ENCODE data around the gene MARCHF5.

The MARCHF5 gene, protein sequence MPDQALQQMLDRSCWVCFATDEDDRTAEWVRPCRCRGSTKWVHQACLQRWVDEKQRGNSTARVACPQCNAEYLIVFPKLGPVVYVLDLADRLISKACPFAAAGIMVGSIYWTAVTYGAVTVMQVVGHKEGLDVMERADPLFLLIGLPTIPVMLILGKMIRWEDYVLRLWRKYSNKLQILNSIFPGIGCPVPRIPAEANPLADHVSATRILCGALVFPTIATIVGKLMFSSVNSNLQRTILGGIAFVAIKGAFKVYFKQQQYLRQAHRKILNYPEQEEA

DNA sequence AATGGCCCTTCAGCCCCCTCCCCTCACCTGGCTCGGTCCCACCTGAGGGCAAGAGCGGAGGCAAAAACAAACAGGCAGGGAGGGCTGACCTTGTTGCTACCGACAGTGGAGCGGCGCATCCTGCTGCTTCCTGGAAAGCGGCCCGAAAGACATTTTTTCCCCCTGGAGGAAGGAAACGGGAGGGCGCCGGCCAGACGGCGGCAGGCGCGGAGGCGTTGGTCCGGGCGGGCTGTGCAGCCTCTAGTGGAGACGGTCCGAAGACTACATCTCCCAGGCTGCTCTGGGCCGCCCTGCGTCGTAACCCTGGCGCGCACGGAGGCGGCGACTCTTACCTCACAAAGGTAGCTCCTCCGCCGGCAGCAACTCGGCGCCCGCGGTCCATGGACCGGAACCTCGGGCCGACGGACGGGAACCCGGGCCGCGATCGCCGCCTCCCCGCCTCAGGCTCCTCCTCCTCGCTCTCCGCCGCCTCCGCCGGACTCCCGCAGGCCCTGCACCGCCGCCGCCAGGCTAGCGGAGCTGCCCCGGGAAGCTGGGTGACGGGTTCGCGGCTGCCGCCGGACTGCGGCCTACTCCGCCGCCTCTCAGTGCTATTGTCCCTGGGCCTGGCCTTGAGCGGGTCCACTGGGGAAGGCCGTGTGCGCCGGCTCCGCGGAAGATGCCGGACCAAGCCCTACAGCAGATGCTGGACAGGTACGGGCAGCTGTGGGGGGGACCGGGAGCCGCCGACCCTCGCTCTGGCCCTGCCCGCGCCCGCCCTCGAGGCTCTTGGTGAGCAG lies at the start of gene MARCHF5, which contains the start of gene CPEB3:
MARCHF5 (plus strand) TSS at position 331 of the 779 bp plus-strand sequence; CDS start at position 659, 328 bp downstream.
CPEB3 (minus strand) TSS at position 242 of the 779 bp plus-strand sequence. CDS start 50,728 bp downstream, outside the sequence.
- DNase-seq = peak; percentile 62

DNA sequence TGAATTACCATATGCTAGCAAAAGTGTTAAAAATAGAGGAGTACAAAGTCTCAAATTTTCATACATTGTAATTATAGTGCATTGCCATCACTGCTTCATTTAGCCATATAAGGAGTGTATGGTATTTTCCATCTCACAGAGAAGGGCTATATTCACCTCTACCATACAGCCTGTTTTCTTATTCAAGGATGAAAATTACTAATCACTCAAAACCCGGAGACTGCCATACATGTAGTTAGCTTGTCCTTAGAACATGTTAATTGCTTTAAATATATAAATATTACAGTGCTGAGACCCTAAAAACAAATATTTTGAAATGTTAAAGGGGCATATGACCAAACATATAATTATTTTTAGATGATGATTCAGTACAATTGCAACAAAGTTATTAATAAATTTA lies 49.5 kb upstream of the MARCHF5 start:
- DNase-seq = no peak

DNA sequence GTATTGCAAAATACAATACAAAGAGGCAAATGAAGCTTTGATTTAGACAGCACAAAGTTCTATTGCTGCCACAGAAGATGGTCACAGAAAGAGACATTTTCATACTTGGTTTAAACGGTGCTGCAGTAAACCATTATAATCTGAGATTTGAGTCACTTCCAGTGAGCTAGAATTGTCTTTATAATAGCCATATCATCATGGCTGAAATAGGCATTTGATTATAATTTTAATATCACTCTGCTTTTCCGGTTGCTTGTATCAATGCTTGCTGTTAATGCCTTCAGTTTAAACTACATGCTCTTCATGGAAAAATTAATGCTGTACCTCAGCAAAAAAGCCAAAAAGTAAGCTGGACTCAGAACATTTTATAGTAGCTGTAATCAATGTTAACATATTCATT lies 48.6 kb upstream of the MARCHF5 start:
- DNase-seq = no peak

DNA sequence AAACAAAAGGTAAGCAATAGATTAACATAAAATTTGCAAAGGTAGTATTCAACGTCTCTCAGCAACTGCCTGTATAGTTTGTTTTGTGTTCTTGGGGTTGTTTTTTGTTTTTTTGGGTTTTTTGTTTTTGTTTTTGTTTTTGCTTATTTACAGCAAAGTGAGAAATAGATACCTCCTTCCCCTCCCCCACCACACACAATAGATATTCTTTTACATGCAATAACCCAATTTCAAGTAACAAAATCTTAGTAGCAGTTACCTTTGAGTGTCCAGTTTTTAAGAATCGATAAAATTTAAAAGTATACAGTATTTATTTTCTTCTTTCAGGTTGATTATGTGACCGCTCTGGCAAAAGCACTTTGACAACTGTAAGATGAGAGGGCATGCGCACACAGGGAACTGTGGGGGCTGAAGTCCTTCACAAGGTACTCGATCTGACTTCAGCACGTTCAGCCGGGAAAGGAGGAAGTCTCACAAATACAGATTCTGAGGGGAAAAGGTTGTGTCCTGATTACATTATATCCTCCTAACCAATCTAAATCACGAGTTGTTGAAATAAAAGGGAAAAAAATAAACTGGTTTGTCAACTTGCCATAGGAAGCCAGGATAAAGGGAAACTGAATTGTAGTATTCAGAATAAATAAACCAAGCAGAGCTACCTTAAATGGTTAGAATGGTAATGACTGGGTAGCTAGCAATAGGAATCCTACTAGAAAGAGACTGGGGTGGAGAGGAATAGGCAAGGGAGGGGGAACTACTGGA lies 47.9 kb upstream of the MARCHF5 start:
- peak; percentile 44 for DNase-seq

DNA sequence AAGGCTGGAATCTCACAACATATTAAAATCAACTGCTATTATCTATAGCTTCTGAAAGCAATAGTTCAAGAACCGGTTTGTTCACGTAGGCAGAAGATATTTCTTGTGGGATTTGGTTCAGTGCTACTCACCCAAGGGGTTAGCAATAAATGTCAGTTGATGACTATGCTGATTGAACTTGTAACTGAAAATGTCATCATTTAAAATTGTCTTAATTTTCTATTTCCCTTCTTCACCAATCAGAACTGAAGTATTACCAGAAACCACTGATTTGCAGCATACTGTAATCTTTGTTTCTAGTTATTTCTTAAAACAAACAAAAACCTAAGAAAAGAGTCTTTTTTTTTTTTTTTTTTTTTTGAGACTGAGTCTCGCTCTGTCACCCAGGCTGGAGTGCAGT lies 46.2 kb upstream of the MARCHF5 start:
- DNase-seq = no peak

DNA sequence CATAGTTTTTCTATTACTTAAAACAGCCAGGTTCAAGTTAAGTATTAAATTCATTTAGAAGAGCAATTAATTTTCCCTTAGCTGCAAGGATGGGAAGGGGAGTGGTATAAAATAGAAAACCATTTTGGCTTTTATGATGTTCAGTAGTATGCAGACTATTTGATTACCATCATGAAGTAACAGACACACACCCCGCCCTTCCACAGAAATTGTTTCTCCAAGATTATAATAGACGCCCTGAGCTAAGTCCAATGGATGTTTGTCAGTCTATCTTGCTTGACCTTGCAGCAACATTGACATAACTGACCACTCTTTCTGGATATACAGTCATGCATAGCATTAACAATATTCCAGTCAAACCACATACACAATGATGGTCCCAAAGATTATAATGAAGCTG lies 42.4 kb upstream of the MARCHF5 start:
- no peak for DNase-seq

DNA sequence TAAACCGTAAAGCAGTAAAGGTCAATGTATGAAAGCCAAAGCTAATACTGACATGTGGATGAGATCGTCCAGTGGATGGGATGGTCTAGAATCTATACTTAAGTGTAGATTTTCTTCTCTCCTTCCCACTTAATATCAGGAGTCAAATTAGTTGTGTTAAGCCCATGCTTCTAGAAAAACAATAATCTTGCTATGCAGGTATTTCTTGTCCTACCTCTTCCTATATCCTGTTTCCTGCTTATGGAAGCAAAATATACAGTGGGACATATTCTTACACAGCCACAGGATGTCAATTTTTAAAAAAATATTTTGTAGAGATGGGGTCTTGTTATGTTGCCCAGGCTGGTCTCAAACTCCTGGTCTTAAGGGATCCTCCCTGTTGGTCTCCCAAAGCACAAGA lies 27.6 kb upstream of the MARCHF5 start:
- no peak for DNase-seq

DNA sequence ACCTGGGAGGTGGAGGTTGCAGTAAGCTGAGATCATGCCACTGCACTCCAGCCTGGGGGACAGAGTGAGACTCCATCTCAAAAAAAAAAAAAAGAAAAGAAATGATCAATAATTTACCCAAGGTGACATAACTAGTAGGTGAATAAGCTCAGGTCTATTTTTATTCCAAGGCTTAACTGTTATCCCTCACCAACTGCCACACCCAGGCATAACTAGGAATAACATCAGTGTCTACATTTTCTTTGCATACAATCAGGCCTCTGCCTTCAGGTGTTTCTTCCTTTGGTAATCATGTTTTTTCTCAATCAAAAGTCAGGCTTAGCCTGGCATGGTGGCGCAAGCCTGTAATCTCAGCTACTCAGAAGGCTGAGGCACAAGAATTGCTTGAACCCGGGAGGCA lies 26.7 kb upstream of the MARCHF5 start:
- no peak for DNase-seq

DNA sequence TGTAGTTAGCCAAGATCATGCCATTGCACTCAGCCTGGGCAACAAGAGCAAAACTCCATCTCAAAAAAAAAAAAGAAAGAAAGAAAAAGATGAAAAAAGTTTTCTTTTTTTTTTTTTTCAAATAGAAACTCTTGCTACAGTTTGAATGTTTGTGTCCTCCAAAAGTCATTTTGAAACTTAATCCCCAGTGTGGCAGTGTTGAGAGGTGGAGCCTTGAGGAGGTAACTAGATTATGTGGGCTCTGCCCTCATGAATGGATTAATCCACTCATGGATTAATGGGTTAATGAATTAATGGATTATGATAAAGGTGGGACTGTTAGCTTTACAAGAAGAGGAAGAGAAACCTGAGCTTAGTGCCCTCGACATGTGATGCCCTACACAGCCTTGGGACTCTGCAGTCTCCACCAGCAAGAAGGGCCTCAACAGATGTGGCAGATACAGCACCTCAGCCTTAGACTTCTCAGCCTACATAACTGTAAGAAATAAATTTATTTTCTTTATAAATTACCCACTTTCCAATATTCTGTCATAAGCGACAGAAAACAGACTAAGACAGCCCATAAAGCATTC lies 25.2 kb upstream of the MARCHF5 start:
- no peak for DNase-seq

DNA sequence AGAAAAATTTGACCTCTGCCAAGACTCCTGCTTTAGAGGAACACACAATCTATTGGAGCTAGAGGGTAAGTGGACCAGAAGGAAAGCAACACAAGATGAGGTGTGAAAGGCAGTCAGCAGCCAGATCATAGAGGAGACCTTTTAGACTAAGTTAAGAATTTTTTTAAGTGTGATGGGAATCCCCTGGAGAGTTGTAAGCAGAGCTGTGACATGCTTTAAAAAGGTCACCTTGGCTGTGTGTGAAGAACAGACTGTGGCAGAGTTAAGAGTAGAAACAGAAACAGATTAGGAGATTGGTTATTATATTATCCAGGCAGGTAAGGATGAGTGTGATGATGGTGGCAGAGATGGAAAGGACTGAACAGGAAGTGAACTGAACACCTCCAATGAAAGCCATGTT lies 23.6 kb upstream of the MARCHF5 start:
- no peak for DNase-seq

DNA sequence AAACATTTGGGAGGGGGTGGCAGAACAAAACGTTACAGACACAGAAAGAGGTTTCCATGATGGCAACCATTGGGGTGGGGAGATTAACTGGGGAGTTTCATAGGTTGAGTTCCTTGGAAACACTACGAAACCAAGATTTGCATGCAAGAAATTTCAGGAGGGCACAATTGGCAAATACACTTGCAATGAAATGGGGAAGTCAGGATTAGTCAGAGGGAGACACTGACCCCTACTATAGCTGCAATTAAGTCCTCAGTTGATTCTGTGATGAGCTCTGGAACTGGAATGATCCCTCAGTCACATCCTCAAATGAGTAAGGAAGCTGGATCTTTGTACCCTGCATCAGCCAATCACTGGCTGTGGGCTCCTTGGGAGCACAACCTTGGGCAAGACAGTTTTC lies 22.2 kb upstream of the MARCHF5 start:
- DNase-seq = no peak

DNA sequence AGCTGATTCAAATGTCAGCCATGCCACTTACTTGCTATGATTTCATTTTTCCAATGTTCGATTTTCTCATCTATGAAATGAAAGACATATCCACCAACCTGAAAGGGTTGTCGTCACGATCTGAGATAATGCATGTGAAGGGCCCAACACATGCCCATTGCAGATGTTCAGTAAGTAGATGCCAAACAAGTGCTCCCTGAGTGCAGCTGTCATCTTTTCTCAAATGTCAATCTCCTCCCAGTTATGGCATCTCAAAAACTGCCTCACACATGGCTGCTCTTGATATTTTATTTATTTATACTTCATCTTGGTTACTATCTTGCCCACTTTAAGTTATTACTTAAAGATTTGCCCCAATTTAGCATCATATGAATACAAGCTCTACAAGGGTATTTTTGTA lies 16.9 kb upstream of the MARCHF5 start:
- DNase-seq = no peak

DNA sequence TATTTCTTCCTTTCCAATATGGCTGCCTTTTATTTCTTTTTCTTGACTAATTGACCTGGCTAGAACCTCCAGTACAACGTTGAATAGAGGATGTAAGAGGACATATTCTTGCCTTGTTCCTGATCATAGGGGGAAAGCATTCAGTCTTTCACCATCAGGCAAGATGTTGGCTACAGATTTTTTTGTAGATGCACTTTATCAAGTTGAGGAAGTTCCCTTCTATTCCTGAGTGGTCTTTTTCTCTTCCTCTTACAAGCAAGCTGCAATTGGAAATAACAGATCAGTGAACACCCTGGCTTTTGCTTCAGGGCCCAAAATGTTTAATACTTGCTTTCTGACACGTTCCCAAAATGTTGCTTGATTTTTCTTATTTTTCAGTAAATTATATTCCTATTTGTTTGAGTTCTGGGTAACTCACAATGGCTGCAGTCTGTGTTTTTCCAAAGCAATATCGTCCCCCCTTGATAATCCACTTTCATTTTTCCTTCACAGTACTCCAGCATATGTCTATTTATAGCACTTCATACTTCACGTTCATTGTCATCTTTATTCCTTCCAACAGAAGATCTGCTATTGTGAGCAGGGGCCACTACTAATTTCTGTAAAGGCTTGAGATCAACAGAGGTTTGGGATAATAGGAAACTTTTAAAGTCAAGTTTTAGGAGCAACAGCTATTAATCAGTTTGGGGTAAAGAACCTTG lies 11.8 kb upstream of the MARCHF5 start:
- no peak for DNase-seq

DNA sequence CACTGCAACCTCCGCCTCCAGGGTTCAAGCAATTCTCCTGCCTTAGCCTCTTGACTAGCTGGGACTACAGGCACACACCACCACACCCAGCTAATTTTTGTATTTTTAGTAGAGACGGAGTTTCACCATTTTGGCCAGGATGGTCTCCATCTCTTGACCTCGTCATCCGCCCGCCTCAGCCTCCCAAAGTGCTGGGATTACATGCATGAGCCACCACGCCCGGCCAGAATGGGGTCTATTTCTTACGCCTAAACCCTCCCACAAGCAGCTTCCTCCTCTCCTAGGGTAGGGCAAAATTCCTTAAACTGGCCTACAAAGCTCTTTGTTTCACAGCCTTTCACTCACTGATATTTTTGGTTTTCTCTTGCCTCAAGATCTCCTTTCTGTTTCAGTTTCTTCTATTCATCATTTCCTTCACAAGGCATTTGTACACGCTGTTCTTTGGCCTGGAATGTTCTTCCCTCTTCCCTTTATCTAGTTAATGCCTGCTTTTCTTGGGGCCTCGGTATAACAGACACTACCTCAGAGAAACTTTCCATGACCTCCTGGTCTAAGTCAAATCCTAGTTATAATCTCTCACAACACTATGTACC lies 6.8 kb upstream of the MARCHF5 start:
- no peak for DNase-seq

DNA sequence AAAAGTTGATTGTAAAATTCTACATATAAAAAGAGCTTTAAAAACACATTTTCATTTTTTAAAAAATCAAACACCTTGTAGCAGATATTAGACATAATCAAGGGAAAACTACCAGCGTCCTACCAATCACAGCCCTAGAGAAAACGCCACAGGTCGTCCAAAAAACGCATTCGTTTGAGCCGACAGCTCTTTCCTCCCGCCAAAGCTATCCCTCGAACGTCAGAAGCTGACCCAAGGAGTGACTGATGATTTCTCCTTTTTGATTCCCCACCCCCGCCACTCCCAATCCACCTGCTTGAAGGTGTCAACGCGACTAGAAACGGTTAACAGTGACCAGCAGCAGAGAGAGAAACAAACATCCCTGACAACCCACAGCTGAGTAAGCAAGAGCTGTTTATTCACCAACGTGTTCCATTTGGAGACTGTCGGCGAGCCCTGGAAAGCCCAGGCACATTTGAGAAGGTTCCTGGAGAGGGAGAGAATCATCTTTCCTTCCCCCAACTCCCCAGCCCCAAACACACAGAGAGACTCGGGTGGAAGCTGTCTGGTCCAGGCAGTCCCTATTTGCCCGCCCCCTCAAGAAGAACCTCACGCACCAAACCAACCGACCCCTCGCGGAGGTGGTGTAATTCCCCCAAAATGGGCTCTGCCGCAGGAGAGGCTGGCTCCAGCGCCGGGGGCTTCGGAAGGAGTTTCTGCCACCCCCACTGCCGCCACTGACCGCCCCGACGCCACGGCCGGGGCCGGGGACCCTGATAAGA lies 711 bp upstream of the MARCHF5 start:
- DNase-seq = no peak

DNA sequence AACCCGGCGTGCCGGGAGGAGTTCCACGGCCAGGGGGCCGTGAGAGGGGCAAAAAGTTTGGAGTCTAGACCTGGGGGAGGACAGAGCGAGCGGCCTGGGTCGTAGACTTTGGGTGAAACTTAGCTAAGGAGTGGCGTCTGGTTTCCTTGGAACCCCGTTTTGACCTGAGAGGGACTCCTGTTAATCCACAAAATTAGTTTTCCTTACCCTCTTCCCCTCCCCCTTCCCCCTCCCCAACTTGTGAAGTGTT lies 574 bp downstream of the MARCHF5 start:
- no peak for DNase-seq

DNA sequence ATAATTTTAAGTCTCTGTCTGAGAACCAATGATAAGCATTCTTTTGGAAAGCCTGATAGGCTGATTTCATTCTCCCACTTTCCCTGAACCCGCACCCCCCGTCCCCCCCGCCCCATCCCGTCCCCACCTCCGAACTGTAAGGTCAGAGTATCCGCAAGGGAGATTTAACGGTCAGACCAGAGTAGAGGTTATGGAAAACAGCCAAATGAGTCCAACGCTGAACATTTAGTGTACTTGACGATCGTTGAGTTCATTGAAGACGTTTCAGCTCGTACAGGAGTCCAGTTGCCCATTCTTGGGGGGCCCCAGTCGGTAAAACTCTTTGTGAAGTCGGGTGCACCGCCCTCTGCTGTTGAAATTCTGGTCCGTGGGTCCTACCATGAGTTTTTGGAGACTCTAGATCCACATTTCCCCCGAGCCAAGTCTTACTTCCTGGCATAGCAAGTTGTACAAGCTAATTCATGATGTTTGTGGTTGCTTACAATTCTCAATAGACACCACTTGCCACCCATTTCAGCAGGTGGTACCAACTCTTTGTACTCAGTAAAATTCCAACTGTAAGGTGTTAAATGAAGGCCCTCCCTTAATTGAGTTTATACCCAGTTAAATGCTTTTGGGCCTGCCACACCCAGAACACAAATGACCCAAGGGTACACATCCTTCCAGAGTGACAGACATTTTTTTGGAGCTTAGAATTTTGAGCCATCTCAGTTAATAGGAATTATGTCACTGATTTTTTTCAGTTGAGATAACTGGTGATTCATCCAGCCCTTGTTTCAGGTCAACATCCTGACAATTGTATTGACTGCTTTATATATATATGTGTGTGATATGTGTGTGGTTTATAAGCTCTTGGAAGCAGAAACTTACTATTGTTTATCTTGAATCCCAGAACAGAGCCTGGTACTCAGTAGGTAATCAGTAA lies 1.2 kb downstream of the MARCHF5 start:
- DNase-seq = no peak

DNA sequence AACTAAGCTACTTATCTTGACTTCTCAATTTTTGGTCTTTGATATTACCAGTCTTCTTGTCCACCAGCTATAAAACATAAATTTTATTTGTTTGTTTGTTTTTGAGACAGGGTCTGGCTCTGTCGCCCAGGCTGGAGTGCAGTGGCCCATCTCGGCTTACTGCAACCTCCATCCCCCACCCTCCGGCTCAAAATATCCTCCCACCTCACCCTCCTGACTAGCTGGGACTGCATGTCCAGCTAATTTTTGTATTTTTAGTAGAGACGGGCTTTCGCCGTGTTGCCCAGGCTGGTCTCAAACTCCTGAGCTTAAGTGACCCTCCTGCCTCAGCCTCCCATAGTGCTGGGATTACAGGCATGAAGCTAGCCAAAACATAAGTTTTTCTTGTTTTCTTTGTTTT lies 7.5 kb downstream of the MARCHF5 start:
- DNase-seq = no peak

DNA sequence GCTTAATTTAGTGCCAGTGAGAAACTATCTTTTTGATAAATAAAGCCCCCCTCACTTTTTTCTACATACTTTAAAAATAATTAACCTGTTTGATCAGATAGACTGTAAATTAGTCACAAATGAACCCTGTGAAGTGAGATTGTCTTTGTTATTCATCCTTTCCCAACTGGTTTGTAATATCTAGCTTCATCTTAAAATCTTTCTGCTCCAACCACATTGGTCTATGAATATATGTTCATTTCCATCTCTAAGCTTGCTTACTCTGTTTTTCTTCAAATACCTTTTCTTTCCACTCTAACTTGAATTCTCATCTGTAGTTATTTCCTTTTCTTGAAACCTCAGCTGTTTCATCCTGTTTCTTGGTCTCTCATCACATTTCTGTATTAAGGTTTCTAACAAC lies 12.1 kb downstream of the MARCHF5 start:
- no peak for DNase-seq

DNA sequence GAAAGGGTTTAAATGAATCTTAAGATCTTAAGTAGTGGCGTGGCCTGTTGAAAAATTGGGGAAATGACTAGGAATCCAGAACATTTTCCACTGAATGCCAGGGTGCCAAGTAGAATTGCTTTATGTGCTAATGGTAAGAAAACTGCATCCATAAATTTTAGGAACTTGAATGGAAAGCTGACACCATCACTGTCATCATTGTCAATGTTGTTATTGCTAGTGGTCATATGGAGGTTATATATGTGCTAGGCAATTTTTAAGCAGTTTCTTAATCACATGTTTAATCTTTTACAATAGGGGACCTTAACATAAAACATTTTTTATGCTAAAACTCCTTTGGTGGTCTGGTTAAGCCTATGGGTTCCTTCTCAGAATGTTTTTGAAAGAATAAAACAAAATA lies 13.1 kb downstream of the MARCHF5 start:
- DNase-seq = no peak

All from DMS79 (cell line).